ENCODE results near the gene ARVCF. TPM values are rescaled to one million over a fixed set of nuclear protein-coding genes. Genes with fewer than 3 reads are reported as not detected.

Gene ARVCF
- total and polyA plus RNA-seq, 9 donors = 55.5 to 117 (median 82.2) TPM

- 88% methylated on average over 7 of the region's 10 CpGs for WGBS (ENCODE audit: insufficient coverage)
- H3K4me1 ChIP-seq (ENCODE audit: control insufficient read depth, insufficient read depth, low read length) = peaks cover 23% of the 10 kb centered on the region
- H3K9me3 ChIP-seq (replicated peaks; ENCODE audit: control insufficient read depth, low read depth, low read length) = no peaks in the 10 kb centered on the region
- no peak for DNase-seq
- no peak overlapping the region for H3K4me3 ChIP-seq (ENCODE audit: low read length)
- peaks cover 2% of the 10 kb centered on the region for H3K36me3 ChIP-seq (ENCODE audit: control insufficient read depth, insufficient read depth, low read length)
- no peak overlapping the region for H3K27ac ChIP-seq (ENCODE audit: low read length)
- H3K27me3 ChIP-seq (ENCODE audit: control insufficient read depth, insufficient read depth, low read length) = peaks cover 14% of the 10 kb centered on the region
Measured at GRCh38 chr22:20022978-20023613, 6.5 kb upstream of the ARVCF start.

DNA sequence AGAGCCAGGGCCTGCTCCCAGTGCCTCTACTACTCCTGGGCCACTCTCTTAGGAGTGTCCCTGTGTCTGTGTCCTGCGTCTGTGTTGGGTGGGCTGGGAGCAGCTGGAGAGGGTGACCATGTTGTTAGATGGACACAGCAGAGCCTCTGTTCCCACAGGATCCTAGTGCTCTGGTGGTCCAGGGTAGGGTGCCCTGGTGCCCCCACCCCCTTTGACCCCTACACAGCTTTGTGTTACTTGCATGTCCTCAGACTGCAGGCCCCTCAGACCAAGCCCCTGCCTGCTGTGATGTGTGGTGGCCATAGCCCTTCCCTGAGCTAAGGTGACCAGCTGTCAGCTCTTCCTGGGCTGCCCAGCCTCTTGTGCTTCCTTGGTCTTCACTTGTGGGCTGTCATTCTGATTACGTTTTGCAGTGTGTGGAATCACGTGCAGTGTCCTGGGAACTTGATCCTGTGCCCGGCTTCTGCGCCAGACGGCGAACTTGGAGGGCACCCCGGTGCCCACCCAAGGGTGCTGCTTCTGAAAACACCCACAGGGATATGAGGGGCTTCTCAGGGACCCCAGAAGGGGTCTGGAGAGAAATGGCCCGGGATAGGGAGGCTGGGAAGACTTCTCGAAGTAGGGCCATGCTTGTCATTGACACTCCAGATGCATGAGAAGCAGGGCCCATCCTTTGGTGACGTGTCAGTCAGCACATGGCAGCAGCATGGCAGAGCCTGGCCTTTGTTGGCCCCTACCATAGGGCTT is 5.8 kb upstream of the ARVCF start:
- H3K4me1 ChIP-seq (ENCODE audit: control insufficient read depth, insufficient read depth, low read length) = peaks cover 23% of the 10 kb centered on the region
- H3K4me3 ChIP-seq (ENCODE audit: low read length) = no peak overlapping the region
- H3K27ac ChIP-seq (ENCODE audit: low read length) = peak overlapping the region; percentile 32
- WGBS (ENCODE audit: insufficient coverage) = 84% methylated on average over 8 of the region's 11 CpGs
- peaks cover 21% of the 10 kb centered on the region for H3K27me3 ChIP-seq (ENCODE audit: control insufficient read depth, insufficient read depth, low read length)
- no peaks in the 10 kb centered on the region for H3K9me3 ChIP-seq (replicated peaks; ENCODE audit: control insufficient read depth, low read depth, low read length)
- peaks cover 2% of the 10 kb centered on the region for H3K36me3 ChIP-seq (ENCODE audit: control insufficient read depth, insufficient read depth, low read length)
- no peak for DNase-seq

DNA sequence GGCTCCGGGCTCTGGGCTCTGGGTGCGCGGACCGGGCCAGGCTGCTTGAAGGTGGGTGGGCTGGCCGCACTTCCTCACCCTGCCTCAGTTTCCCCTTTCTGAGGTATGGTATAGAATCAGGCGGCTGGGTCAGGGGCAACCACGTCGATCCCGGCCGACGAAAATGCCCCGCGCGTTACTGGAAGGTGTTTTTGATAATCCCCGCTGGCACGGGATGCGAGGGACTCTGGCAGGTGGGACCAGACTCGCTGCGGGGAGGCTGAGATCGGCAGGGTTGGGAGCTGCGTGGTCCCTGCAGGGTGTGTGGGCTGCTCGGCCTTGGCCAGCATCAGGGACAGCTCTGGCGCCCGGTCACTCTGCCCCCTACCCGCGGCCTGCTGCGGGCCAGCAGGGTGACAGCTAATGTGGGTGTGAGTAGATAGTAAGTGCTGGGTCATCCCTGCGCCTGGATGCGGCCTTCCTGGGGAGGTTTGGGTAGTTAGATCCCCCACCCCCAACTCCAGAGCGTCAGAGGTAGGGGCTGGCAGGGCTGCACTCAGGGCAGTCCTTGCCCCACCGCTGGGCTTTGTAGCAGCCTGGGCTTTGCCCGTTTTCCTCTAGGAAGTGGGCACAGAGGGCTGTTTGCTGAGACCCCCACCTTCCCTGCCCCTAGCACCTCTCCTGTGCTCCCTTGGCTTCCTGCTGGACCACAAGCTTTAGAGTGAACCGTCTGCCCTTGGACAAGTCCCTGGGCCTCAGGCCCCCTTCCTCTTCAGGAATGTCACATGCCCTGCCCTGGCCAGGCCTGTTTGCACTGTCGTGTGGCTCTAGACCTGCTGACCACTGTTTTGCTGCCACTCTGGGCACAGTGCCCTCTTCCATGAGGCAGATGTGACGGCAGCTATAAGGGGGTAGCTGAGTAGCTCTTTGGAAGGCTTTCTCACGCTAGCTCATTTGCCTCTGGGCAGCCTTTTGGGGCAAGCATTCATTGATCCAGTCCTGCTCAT is 4.9 kb upstream of the ARVCF start:
- WGBS (ENCODE audit: insufficient coverage) = 4% methylated on average over 18 of the region's 36 CpGs
- Histone ChIP-seq H3K36me3 (ENCODE audit: control insufficient read depth, insufficient read depth, low read length) (no peaks in the 10 kb centered on the region), H3K9me3 (replicated peaks; ENCODE audit: control insufficient read depth, low read depth, low read length) (no peaks in the 10 kb centered on the region), H3K27ac (ENCODE audit: low read length) (peak overlapping the region; percentile 32), H3K27me3 (ENCODE audit: control insufficient read depth, insufficient read depth, low read length) (peaks cover 27% of the 10 kb centered on the region), H3K4me3 (ENCODE audit: low read length) (peak overlapping the region; percentile 85), H3K4me1 (ENCODE audit: control insufficient read depth, insufficient read depth, low read length) (peaks cover 28% of the 10 kb centered on the region)
- DNase-seq = peak; percentile 74

- peak; percentile 96 for DNase-seq
- Histone ChIP-seq H3K4me3 (ENCODE audit: low read length) (peak within 1 kb of the TSS; percentile 85), H3K27me3 (ENCODE audit: control insufficient read depth, insufficient read depth, low read length) (peaks cover 27% of the 10 kb centered on the region), H3K4me1 (ENCODE audit: control insufficient read depth, insufficient read depth, low read length) (peaks cover 30% of the 10 kb centered on the region), H3K36me3 (ENCODE audit: control insufficient read depth, insufficient read depth, low read length) (no peaks in the 10 kb centered on the region), H3K9me3 (replicated peaks; ENCODE audit: control insufficient read depth, low read depth, low read length) (no peaks in the 10 kb centered on the region), H3K27ac (ENCODE audit: low read length) (peak within 1 kb of the TSS; percentile 16)
- under 1% methylated on average over 58 of the region's 61 CpGs for WGBS (ENCODE audit: insufficient coverage)
Measured at GRCh38 chr22:20020533-20021195, 4.0 kb upstream of the ARVCF start, which contains the start of gene TANGO2. Gene TANGO2 (plus strand): TSS chr22:20021110. CDS start chr22:20036799, 15,689 bp downstream.

DNA sequence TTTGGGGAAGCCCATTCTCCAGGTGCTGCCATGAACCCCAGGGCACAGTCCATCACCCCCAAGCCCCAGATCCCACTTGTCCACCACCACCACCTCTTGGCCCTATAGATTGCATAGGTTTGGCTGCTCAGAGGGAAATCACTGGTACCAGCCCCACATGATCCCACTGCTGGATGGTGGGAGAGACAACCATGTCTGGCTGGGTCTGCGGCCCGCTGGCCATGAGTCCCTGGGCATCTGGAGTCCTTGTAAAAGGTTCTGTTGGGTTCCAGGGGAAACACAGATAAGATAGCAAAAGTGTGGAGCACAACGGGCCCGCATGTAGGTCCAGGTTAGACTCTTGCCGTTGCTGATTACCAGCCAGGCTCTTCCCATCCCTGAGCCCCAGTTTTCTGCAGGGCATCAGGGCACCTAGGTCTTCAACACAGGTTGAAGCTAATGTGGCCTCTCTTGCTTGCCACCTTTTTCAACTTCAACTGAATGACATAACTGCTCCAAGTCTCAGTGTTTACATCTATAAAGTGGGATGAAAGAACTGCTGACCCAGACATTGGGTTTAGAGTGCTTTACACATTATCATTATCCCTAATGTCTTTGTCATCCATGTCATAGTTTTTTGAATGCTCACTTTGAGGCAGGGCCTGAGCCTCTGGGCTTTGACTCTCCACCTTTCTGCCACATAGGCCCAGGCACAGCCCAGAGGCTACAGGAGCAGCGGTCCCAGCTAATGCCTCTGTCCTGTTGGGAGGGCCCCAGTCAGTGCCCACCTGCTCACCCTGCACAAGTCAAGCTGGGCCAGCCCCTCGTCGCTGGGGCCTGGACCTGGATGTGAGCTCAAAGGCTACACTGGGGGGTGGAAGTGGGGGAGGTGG is 3.3 kb upstream of the ARVCF start:
- H3K27ac ChIP-seq (ENCODE audit: low read length) = no peak overlapping the region

GRCh38 chr22:20018001-20018400 is 1.4 kb upstream of the ARVCF start:
- Histone ChIP-seq H3K27me3 (ENCODE audit: control insufficient read depth, insufficient read depth, low read length) (peaks cover 31% of the 10 kb centered on the region), H3K27ac (ENCODE audit: low read length) (no peak overlapping the region), H3K4me3 (ENCODE audit: low read length) (no peak overlapping the region), H3K9me3 (replicated peaks; ENCODE audit: control insufficient read depth, low read depth, low read length) (no peaks in the 10 kb centered on the region), H3K4me1 (ENCODE audit: control insufficient read depth, insufficient read depth, low read length) (peaks cover 53% of the 10 kb centered on the region), H3K36me3 (ENCODE audit: control insufficient read depth, insufficient read depth, low read length) (no peaks in the 10 kb centered on the region)
- 71% methylated on average over 5 of the region's 5 CpGs for WGBS (ENCODE audit: insufficient coverage)
- DNase-seq = no peak

More for the DNA sequence above, 3.3 kb upstream of the ARVCF start:
- no peaks in the 10 kb centered on the region for H3K36me3 ChIP-seq (ENCODE audit: control insufficient read depth, insufficient read depth, low read length)
- peaks cover 31% of the 10 kb centered on the region for H3K27me3 ChIP-seq (ENCODE audit: control insufficient read depth, insufficient read depth, low read length)
- no peak for DNase-seq
- 85% methylated on average over 8 of the region's 8 CpGs for WGBS (ENCODE audit: insufficient coverage)
- peaks cover 38% of the 10 kb centered on the region for H3K4me1 ChIP-seq (ENCODE audit: control insufficient read depth, insufficient read depth, low read length)
- no peak overlapping the region for H3K4me3 ChIP-seq (ENCODE audit: low read length)
- H3K9me3 ChIP-seq (replicated peaks; ENCODE audit: control insufficient read depth, low read depth, low read length) = no peaks in the 10 kb centered on the region

DNA sequence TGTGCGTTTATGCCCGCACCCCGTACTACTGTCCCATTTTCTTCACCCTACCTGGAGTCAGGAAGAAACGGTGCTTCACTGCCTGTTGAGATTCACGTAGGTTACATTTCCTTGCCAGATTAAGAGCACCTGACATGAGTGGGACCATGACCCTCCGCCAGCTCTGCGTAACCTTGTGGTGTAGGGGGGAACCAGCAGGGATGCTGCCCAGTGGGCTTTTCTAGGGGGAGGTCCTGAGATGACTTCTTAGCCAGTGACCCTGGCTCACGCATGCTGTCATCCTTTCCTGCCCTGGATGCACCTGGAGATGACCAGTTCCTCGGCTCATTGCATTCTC is 967 bp upstream of the ARVCF start:
- DNase-seq = no peak
- WGBS (ENCODE audit: insufficient coverage) = 47% methylated on average over 5 of the region's 9 CpGs
- peaks cover 56% of the 10 kb centered on the region for H3K4me1 ChIP-seq (ENCODE audit: control insufficient read depth, insufficient read depth, low read length)

DNA sequence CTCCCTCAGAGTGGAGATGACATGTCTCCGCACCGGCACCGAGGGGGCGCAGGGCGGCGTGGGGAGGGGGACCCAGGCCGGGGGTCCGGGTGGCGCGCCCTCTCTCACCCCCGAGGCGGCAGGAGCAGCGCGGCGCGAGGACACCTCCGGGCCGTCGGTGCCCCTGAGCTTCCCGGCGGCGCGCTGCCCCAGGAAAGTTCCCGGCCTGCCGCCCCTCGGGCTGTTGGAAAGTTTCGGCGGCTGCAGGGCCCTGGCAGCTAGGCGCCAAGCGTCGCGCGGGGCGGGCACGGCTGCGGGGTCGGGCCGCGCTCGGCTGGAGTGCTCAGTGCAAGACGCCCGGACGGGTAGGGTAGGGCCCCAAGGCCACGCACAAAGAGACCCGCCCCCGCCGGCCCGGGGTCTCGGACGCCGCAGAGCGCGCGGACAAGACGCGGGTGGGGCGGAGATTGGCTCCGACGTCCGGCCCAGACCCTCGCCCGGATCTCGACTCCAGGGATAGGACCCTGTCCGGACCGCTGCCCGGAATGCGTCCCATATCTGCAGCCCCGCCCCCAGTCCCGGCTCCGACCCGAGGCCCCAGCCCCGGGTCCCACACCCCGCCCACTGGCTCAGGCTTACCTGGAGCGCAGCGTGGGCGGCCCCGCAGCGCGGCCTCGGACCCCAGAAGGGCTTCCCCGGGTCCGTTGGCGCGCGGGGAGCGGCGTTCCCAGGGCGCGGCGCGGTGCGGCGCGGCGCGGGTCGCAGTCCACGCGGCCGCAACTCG is 471 bp downstream of the ARVCF start:
- WGBS (ENCODE audit: insufficient coverage) = 1% methylated on average over 90 of the region's 101 CpGs
- H3K27ac ChIP-seq (ENCODE audit: low read length) = no peak overlapping the region
- no peak for DNase-seq
- peaks cover 45% of the 10 kb centered on the region for H3K4me1 ChIP-seq (ENCODE audit: control insufficient read depth, insufficient read depth, low read length)
- H3K4me3 ChIP-seq (ENCODE audit: low read length) = peak overlapping the region; percentile 58
- no peaks in the 10 kb centered on the region for H3K9me3 ChIP-seq (replicated peaks; ENCODE audit: control insufficient read depth, low read depth, low read length)
- H3K36me3 ChIP-seq (ENCODE audit: control insufficient read depth, insufficient read depth, low read length) = no peaks in the 10 kb centered on the region
- H3K27me3 ChIP-seq (ENCODE audit: control insufficient read depth, insufficient read depth, low read length) = peaks cover 31% of the 10 kb centered on the region

More for the DNA sequence above, 967 bp upstream of the ARVCF start:
- Histone ChIP-seq H3K27ac (ENCODE audit: low read length) (no peak overlapping the region), H3K4me3 (ENCODE audit: low read length) (no peak overlapping the region), H3K27me3 (ENCODE audit: control insufficient read depth, insufficient read depth, low read length) (peaks cover 31% of the 10 kb centered on the region), H3K36me3 (ENCODE audit: control insufficient read depth, insufficient read depth, low read length) (no peaks in the 10 kb centered on the region), H3K9me3 (replicated peaks; ENCODE audit: control insufficient read depth, low read depth, low read length) (no peaks in the 10 kb centered on the region)

Measured in muscle of leg (tissue), 11 donors.